ENCODE data around the gene BCL2.

- TF ChIP-seq, protein P1, sequence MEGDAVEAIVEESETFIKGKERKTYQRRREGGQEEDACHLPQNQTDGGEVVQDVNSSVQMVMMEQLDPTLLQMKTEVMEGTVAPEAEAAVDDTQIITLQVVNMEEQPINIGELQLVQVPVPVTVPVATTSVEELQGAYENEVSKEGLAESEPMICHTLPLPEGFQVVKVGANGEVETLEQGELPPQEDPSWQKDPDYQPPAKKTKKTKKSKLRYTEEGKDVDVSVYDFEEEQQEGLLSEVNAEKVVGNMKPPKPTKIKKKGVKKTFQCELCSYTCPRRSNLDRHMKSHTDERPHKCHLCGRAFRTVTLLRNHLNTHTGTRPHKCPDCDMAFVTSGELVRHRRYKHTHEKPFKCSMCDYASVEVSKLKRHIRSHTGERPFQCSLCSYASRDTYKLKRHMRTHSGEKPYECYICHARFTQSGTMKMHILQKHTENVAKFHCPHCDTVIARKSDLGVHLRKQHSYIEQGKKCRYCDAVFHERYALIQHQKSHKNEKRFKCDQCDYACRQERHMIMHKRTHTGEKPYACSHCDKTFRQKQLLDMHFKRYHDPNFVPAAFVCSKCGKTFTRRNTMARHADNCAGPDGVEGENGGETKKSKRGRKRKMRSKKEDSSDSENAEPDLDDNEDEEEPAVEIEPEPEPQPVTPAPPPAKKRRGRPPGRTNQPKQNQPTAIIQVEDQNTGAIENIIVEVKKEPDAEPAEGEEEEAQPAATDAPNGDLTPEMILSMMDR (conservative IDR thresholded peaks at IDR 0.05; ENCODE audit: low read depth, low read length), result no peak
- TF ChIP-seq EZH2phosphoT487 (IDR thresholded peaks at IDR 0.05; ENCODE audit: borderline replicate concordance, low read length) (no peak), EZH2 (IDR thresholded peaks at IDR 0.05; ENCODE audit: low read length, unreplicated experiment) (no peak)
Observed at GRCh38 chr18:63205791-63206252, 113.7 kb downstream of the BCL2 start.
